Measurements from ENCODE around the gene PPP1R9B. TPM values are rescaled to one million over a fixed set of nuclear protein-coding genes. Genes with fewer than 3 reads are reported as not detected.

Gene PPP1R9B
- total and polyA plus RNA-seq, 2 donors (not counting 1 experiment from before 2014, with no cell fraction given) = 80.7 to 220 TPM

DNA sequence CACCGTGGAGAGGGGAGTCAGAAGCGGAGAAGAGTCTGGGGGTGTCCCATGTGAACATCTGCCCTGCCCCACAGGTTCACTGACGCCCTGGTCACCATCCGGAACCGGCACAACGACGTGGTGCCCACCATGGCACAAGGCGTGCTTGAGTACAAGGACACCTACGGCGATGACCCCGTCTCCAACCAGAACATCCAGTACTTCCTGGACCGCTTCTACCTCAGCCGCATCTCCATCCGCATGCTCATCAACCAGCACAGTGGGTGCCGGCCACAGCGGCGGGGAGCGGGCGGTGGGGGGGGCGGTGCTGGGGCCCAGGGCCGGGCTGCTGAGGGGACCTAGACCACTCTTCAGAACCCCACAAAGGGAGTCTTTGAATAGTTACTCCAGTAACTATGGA lies 44.7 kb downstream of the PPP1R9B start:
- Histone ChIP-seq H3K4me3 (ENCODE audit: control extremely low read depth in 1 of 5, extremely low read depth in 1 of 5, insufficient read depth in 1 of 5, low read depth in 2 of 5, low read length in 4 of 5) (no peak overlapping the region), H3K4me2 (replicated peaks; ENCODE audit: low read depth, low read length, poor library complexity, severe bottlenecking) (no peak overlapping the region), H3K36me3 (replicated peaks in 1 of 2; ENCODE audit: control extremely low read depth in 1 of 2, control insufficient read depth in 1 of 2, extremely low read depth in 1 of 2, insufficient read depth in 2 of 2, low read length in 1 of 2) (peaks cover 0 to 61% of the 10 kb centered on the region in 2 experiments), H3K27ac (ENCODE audit: low read length in 2 of 2) (no peak overlapping the region), H3K79me2 (ENCODE audit: control insufficient read depth, insufficient read depth, low read length) (no peaks in the 10 kb centered on the region), H3K27me3 (replicated peaks in 1 of 4; ENCODE audit: control extremely low read depth in 1 of 4, control insufficient read depth in 3 of 4, insufficient read depth in 4 of 4, low read length in 3 of 4) (no peaks in the 10 kb centered on the region), H2AFZ (ENCODE audit: insufficient read depth, low read depth, low read length, poor library complexity, severe bottlenecking) (no peak overlapping the region), H3K9me3 (ENCODE audit: control extremely low read depth in 1 of 3, control insufficient read depth in 2 of 3, insufficient read depth in 1 of 3, low read length in 2 of 3) (no peaks in the 10 kb centered on the region), H3K9ac (ENCODE audit: low read length) (no peak overlapping the region), H3K4me1 (ENCODE audit: control insufficient read depth in 2 of 2, insufficient read depth in 2 of 2, low read length in 2 of 2) (no peaks in the 10 kb centered on the region), H4K20me1 (ENCODE audit: control insufficient read depth, insufficient read depth, low read length, poor library complexity, severe bottlenecking) (peaks cover 19% of the 10 kb centered on the region)
- TF ChIP-seq, protein P1, sequence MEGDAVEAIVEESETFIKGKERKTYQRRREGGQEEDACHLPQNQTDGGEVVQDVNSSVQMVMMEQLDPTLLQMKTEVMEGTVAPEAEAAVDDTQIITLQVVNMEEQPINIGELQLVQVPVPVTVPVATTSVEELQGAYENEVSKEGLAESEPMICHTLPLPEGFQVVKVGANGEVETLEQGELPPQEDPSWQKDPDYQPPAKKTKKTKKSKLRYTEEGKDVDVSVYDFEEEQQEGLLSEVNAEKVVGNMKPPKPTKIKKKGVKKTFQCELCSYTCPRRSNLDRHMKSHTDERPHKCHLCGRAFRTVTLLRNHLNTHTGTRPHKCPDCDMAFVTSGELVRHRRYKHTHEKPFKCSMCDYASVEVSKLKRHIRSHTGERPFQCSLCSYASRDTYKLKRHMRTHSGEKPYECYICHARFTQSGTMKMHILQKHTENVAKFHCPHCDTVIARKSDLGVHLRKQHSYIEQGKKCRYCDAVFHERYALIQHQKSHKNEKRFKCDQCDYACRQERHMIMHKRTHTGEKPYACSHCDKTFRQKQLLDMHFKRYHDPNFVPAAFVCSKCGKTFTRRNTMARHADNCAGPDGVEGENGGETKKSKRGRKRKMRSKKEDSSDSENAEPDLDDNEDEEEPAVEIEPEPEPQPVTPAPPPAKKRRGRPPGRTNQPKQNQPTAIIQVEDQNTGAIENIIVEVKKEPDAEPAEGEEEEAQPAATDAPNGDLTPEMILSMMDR (IDR thresholded peaks at IDR 0.05) = no peak
- TF ChIP-seq EZH2 (IDR thresholded peaks at IDR 0.05; ENCODE audit: borderline replicate concordance, insufficient read depth, low read depth, low read length, poor library complexity, severe bottlenecking) = no peak
- intact Hi-C loops (cut with micrococcal nuclease) = no loop called here
- Mint-ChIP-seq H3K27ac (no peak overlapping the region), H3K4me1 (no peaks in the 10 kb centered on the region), H3K27me3 (no peaks in the 10 kb centered on the region), H3K9me3 (ENCODE audit: insufficient read depth) (no peaks in the 10 kb centered on the region), H3K4me3 (no peak overlapping the region)
- POLR2A ChIA-PET = no interaction called here
- CTCF ChIA-PET = interaction anchor here (1.3 to 2.6 kb wide), 2 partner anchors 12 to 72 kb away, joined by 3 to 8 read pairs; partner anchors contain the start of gene PDK2
- ATAC-seq (ENCODE audit: low read depth) (no peak), DNase-seq (no peak)
- WGBS (ENCODE audit: insufficient coverage) = 93% methylated on average over 13 of the region's 21 CpGs

DNA sequence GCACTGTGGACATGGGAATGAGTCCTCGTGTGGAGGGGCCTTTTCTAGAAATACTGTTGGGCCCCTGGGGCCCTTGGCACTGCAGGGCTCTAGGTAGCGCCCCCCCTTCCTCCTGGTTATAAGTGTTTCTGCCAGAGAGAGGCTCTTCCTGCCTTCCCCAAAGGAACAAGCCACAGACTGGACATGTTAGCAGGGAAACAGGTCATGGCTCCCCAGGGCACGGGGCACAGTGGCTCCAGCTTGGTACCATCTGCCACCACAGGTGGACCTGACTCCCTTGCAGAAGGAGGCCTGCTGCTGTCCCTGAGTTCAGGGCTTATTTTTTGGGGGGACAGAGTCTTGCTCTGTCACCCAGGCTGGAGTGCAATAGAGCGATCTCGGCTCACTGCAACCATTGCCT lies 46.5 kb downstream of the PPP1R9B start:
- no peak overlapping the region for H3K4me3 ChIP-seq (ENCODE audit: control extremely low read depth in 1 of 5, extremely low read depth in 1 of 5, insufficient read depth in 1 of 5, low read depth in 2 of 5, low read length in 4 of 5)
- no peaks in the 10 kb centered on the region for H3K9me3 ChIP-seq (ENCODE audit: control extremely low read depth in 1 of 3, control insufficient read depth in 2 of 3, insufficient read depth in 1 of 3, low read length in 2 of 3)
- Mint-ChIP-seq H3K9me3 (ENCODE audit: insufficient read depth) (no peaks in the 10 kb centered on the region), H3K27me3 (no peaks in the 10 kb centered on the region), H3K4me3 (no peak overlapping the region), H3K4me1 (no peaks in the 10 kb centered on the region), H3K27ac (no peak overlapping the region)
- H3K9ac ChIP-seq (ENCODE audit: low read length) = no peak overlapping the region
- TF ChIP-seq EZH2 (IDR thresholded peaks at IDR 0.05; ENCODE audit: borderline replicate concordance, insufficient read depth, low read depth, low read length, poor library complexity, severe bottlenecking) = no peak
- TF ChIP-seq, protein P1 (IDR thresholded peaks at IDR 0.05) = no peak
- CTCF ChIA-PET = interaction anchor here (0.7 to 1.5 kb wide), 2 partner anchors 10 to 12 kb away, joined by 3 to 4 read pairs; no protein-coding TSS in a partner anchor
- no peaks in the 10 kb centered on the region for H3K4me1 ChIP-seq (ENCODE audit: control insufficient read depth in 2 of 2, insufficient read depth in 2 of 2, low read length in 2 of 2)
- H3K36me3 ChIP-seq (replicated peaks in 1 of 2; ENCODE audit: control extremely low read depth in 1 of 2, control insufficient read depth in 1 of 2, extremely low read depth in 1 of 2, insufficient read depth in 2 of 2, low read length in 1 of 2) = peaks cover 0 to 62% of the 10 kb centered on the region in 2 experiments
- WGBS (ENCODE audit: insufficient coverage) = 94% methylated on average over 4 of the region's 5 CpGs
- H3K79me2 ChIP-seq (ENCODE audit: control insufficient read depth, insufficient read depth, low read length) = no peaks in the 10 kb centered on the region
- H3K4me2 ChIP-seq (replicated peaks; ENCODE audit: low read depth, low read length, poor library complexity, severe bottlenecking) = no peak overlapping the region
- intact Hi-C loops (cut with micrococcal nuclease) = no loop called here
- POLR2A ChIA-PET = no interaction called here
- peaks cover 19% of the 10 kb centered on the region for H4K20me1 ChIP-seq (ENCODE audit: control insufficient read depth, insufficient read depth, low read length, poor library complexity, severe bottlenecking)
- DNase-seq (no peak), ATAC-seq (ENCODE audit: low read depth) (no peak)
- no peak overlapping the region for H3K27ac ChIP-seq (ENCODE audit: low read length in 2 of 2)
- no peak overlapping the region for H2AFZ ChIP-seq (ENCODE audit: insufficient read depth, low read depth, low read length, poor library complexity, severe bottlenecking)
- no peaks in the 10 kb centered on the region for H3K27me3 ChIP-seq (replicated peaks in 1 of 4; ENCODE audit: control extremely low read depth in 1 of 4, control insufficient read depth in 3 of 4, insufficient read depth in 4 of 4, low read length in 3 of 4)
